Esophagus squamous epithelium (tissue), 5 donors: ENCODE data around the gene LHPP. TPM values are rescaled to one million over a fixed set of nuclear protein-coding genes. Genes with fewer than 3 reads are reported as not detected.

Experiments used
- DNase-seq: peaks from one replicate; lab custom pipeline; 2025; lab: John Stamatoyannopoulos, UW
- H3K27ac ChIP-seq, 4 donors: fragments of 200-600 bp; sonication (generic); one replicate each; pipeline ENCODE4 v1.5.1; 2016 to 2019; ENCODE audit warnings: mild to moderate bottlenecking in 1 of 4
- H3K27me3 ChIP-seq, 4 donors: fragments of 200-600 bp; sonication (generic); 1 replicate in 3 of 4; 2 replicates in 1 of 4; pipeline versions ENCODE4 v1.5.1 to v1.6.0; 2017 to 2021; ENCODE audit warnings: antibody characterized with exemption in 1 of 4
- H3K36me3 ChIP-seq, 3 donors: fragments of 200-600 bp; sonication (generic); one replicate each; pipeline ENCODE4 v1.5.1; 2016 to 2019
- H3K4me1 ChIP-seq, 3 donors: fragments of 200-600 bp; sonication (generic); one replicate each; pipeline ENCODE4 v1.5.1; 2017 to 2019
- H3K4me3 ChIP-seq, 4 donors: fragments of 200-600 bp; sonication (generic); 1 replicate in 3 of 4; 2 replicates in 1 of 4; pipeline ENCODE4 v1.5.1; 2016 to 2019; ENCODE audit warnings: mild to moderate bottlenecking in 2 of 4, moderate library complexity in 1 of 4
- H3K9me3 ChIP-seq, 3 donors: fragments of 200-600 bp; sonication (generic); one replicate each; pipeline ENCODE4 v1.5.1; 2016 to 2019
- POLR2A ChIP-seq, 4 donors: fragments of 450-650 bp; IDR thresholded peaks; one replicate each; pipeline ENCODE4 v1.6.1; 2017; ENCODE audit warnings: antibody characterized with exemption in 4 of 4, mild to moderate bottlenecking in 4 of 4, moderate library complexity in 3 of 4
- WGBS, 2 donors: methylation state at CpG; one replicate each; pipeline ENCODE4 v1.1.5; 2018; 5-methylcytosine and 5-hydroxymethylcytosine counted together
- intact Hi-C: fragments of 100-400 bp; cut with DNase I; formaldehyde crosslinking; loops from one replicate; pipeline ENCODE4 v1.15.0; 2022
- total RNA-seq, 4 donors: library from RNA; depleted of rRNA; stranded (reverse); fragments of >200 nt; gene quantifications; one replicate each; pipeline ENCODE4 v1.1.0, GENCODE V29; 2016
- TF ChIP-seq, protein P1 (sequence below), 6 experiments: fragments of 450-650 bp in 4 of 6; fragments of 200-600 bp in 2 of 6; sonication (generic) in 2 of 6; IDR thresholded peaks; one replicate each; pipeline ENCODE4 v1.5.1; 2016 to 2019; ENCODE audit warnings: antibody characterized with exemption in 6 of 6, mild to moderate bottlenecking in 4 of 6, moderate library complexity in 4 of 6
- donor health status: DM: yes; HTN: yes; CAD: no.

The LHPP gene
- total RNA-seq, 4 donors from 2014 or later = 13.9 to 41.1 (median 24.3) TPM

DNA sequence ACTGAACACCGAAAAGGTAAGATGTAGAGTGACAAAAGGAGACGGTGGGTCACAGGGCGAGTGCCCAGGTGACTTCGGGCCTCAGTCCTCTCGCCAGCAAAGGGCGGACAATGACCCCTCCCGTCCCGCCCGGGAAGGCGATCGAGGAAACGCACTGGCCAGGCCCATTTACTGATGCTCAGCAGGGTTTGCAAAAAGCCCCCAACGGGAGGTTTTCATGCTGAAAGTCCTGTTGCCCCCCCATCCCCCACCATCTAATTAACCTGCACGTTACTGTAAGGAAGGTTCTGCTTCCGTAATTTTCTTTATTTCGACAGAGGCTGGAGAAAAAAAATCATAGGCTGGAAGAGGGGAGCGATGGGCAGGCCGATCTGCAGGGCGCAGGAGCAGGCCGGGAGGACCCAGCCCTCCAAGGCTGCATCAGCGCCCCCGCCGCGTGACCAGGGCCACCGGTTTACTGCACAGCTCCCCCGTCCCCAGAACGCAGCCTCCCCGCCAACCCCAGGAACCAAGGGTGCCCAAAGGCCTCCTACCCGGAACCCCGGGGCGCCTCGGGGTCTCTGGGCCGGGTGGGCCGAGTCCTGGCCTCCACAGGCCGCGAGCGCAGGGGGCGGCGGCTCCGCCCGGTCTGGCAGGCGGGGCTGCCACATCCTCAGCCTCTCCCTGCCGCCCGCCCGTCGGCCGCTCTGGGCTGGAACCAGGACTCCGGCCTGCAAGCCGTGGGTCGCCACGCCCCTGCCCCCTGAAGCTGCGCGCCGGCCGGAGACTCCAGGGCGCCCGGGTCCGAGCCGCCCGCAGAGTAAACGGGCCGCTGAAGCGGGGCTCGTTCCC lies 43.5 kb upstream of the LHPP start:
- peak overlapping the region; percentile 92 to 99 (median 96) for H3K27ac ChIP-seq
- no peaks in the 10 kb centered on the region for H3K9me3 ChIP-seq
- no peak for TF ChIP-seq POLR2A (IDR thresholded peaks at IDR 0.05)
- TF ChIP-seq, protein P1, sequence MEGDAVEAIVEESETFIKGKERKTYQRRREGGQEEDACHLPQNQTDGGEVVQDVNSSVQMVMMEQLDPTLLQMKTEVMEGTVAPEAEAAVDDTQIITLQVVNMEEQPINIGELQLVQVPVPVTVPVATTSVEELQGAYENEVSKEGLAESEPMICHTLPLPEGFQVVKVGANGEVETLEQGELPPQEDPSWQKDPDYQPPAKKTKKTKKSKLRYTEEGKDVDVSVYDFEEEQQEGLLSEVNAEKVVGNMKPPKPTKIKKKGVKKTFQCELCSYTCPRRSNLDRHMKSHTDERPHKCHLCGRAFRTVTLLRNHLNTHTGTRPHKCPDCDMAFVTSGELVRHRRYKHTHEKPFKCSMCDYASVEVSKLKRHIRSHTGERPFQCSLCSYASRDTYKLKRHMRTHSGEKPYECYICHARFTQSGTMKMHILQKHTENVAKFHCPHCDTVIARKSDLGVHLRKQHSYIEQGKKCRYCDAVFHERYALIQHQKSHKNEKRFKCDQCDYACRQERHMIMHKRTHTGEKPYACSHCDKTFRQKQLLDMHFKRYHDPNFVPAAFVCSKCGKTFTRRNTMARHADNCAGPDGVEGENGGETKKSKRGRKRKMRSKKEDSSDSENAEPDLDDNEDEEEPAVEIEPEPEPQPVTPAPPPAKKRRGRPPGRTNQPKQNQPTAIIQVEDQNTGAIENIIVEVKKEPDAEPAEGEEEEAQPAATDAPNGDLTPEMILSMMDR (IDR thresholded peaks at IDR 0.05) = no peak
- H3K36me3 ChIP-seq = no peaks in the 10 kb centered on the region
- H3K4me3 ChIP-seq = peak overlapping the region; percentile 69 to 99 (median 89)
- intact Hi-C loops = no loop called here
- H3K4me1 ChIP-seq = peaks cover 14 to 56% (median 41%) of the 10 kb centered on the region in 3 donors
- H3K27me3 ChIP-seq = peaks cover 0 to 16% (median 0%) of the 10 kb centered on the region in 4 donors
- WGBS, 2 donors = 8 to 25% methylated on average over 13 to 25 of the region's 64 CpGs
- DNase-seq = no peak

DNA sequence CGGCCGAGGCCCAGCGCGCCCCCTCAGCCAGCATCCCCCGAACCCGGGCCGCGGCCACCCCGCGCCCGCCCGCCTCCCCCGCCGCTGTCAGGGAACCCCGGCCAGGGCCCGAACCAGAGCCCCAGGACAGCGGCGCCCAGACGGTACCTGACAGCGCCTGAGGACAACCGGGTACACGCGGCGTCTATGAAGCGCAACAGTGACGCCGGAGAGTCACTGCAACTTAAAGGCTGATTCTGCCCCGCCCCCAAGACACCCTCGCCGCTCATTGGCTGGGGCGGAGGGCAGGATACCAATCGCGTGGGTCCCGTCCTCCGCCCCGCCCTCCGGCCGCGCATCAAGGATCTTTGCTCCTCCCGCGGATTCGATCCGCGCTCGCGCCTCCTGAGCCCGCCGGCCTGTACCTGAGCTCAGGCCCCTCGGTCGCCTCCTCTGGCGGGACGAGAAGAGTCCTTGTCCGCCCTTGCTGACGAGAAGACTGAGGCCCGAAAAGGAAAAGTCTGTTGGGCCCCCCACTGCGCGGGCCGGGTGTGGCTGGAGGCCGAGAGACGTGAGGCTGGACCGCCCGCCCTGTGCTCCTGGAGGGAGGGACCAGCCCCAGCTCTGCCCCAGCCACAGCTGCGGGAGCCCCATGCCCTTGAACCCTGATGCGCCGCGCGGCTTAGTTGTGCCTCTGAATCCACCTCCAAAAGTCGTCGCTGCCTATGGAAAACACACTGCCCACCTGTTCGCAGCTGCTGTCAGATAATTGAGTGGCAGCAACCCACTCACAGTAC lies 42.7 kb upstream of the LHPP start, which contains the start of gene OAT:
TSS of gene OAT (minus strand) at position 198 of the 776 bp plus-strand sequence. CDS start 6,752 bp downstream, outside the sequence.
- TF ChIP-seq, protein P1 (IDR thresholded peaks at IDR 0.05) = no peak
- peak in 3 of 4 donors; percentile 89 to 99 (median 99) for TF ChIP-seq POLR2A (IDR thresholded peaks at IDR 0.05)
- H3K27me3 ChIP-seq = peaks cover 0 to 16% (median 0%) of the 10 kb centered on the region in 4 donors
- no peaks in the 10 kb centered on the region for H3K36me3 ChIP-seq
- WGBS, 2 donors = 0 to 20% methylated on average over 1 to 6 of the region's 70 CpGs
- peaks cover 8 to 48% (median 34%) of the 10 kb centered on the region in 3 donors for H3K4me1 ChIP-seq
- H3K27ac ChIP-seq = peak within 1 kb of the TSS; percentile 92 to 99 (median 96)
- H3K4me3 ChIP-seq = peak within 1 kb of the TSS; percentile 69 to 99 (median 89)
- peak; percentile 86 for DNase-seq
- intact Hi-C loops = no loop called here
- H3K9me3 ChIP-seq = no peaks in the 10 kb centered on the region

DNA sequence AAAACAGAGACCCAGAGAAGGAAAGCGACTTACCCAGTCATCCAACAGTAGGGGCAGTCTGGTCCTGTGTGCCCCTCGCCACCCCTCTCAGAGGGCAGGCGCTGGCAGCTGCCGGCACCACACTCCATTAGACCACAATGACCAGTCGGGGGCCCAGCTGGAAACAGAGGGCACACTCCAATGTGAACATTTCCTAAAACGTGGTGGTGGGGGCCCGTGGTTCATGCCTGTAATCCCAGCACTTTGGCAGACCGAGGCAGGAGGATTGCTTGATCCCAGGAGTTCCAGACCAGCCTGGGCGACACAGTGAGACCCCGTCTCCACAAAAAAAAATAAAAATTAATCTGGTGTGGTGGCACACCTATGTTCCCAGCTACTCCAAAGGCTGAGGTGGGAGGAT lies 42.0 kb upstream of the LHPP start:
- Histone ChIP-seq H3K9me3 (no peaks in the 10 kb centered on the region), H3K4me1 (peaks cover under 1 to 41% (median 27%) of the 10 kb centered on the region in 3 donors), H3K36me3 (no peaks in the 10 kb centered on the region), H3K27ac (no peak overlapping the region), H3K4me3 (peak overlapping the region in 1 of 4 donors; percentile 92), H3K27me3 (peaks cover 0 to 21% (median 0%) of the 10 kb centered on the region in 4 donors)
- DNase-seq = no peak
- intact Hi-C loops = no loop called here
- 84 to 89% methylated on average over 10 of the region's 10 CpGs for WGBS, 2 donors
- TF ChIP-seq, protein P1 (IDR thresholded peaks at IDR 0.05) = no peak
- no peak for TF ChIP-seq POLR2A (IDR thresholded peaks at IDR 0.05)

DNA sequence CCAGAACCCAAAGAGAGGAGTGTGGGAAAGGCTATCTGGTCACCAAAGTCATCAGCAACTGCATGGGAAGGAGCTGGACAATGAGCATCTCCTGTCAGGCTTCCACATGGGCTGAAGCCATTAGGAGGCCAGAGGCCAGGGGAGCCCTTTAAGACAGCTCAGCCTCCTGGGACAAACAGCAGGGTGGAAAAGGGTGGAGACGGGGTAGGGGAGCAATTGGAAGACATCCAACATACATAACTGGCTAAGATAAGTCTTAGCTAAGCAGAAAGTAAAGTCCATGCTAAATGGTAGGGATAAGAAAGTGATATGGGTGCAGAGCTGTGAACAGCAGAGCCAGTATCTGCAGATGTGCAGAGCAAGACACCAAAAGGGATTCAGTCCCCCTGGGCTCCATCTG lies 41.4 kb upstream of the LHPP start:
- Histone ChIP-seq H3K36me3 (no peaks in the 10 kb centered on the region), H3K27me3 (peaks cover 0 to 22% (median 0%) of the 10 kb centered on the region in 4 donors), H3K9me3 (no peaks in the 10 kb centered on the region), H3K4me3 (no peak overlapping the region), H3K4me1 (peaks cover 0 to 35% (median 20%) of the 10 kb centered on the region in 3 donors), H3K27ac (no peak overlapping the region)
- TF ChIP-seq, protein P1 (IDR thresholded peaks at IDR 0.05) = no peak
- no peak for TF ChIP-seq POLR2A (IDR thresholded peaks at IDR 0.05)
- WGBS, 2 donors = 14 to 28% methylated on average over 1 of the region's 1 CpG
- intact Hi-C loops = no loop called here
- no peak for DNase-seq
